GM18867 (cell line): ENCODE data around the gene ARL6IP4.
"Not testable (repeated sequence)": the region's sequence is repeated elsewhere in the genome, so short reads cannot be mapped to it uniquely, and the experiment has no call there.

Experiments used
- ATAC-seq: cut with Tn5 transposase; IDR thresholded peaks from one replicate; pipeline ENCODE4 v1.9.1; 2021; ENCODE audit warnings: mild to moderate bottlenecking, moderate library complexity; ENCODE audit not compliant: unreplicated experiment

Gene ARL6IP4

DNA sequence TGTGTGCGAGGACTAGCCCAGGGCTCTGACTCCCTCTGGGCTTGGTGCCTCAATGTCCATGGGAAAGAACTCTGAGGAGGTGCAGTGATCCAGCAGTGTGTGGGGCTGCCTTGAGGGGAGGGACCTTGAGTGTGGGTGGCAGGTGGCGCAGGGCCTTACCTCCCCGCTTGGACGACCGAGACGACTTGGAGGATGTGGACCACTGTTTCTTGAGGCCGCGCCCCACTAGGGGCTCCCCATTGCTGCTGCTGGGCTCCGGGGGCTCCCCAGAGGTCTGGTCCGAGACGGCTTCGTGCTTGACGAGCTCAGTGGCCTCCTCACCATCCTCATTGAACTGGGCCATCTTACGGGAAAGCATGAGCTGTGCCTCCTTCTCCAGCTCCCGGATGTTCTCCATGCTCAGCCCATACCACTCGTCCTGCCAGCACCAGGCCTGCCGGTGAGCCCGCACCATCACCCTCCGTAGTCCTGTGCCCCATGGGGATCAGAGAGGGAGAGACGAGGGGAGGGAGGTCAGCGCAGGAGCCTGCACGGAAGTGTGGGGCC is 24.7 kb downstream of the ARL6IP4 start:
- no peak for ATAC-seq

- no peak for ATAC-seq
These were observed 26.5 kb downstream of the ARL6IP4 start for GRCh38 chr12:123006977-123007376.

GRCh38 chr12:123010110-123010509 is 29.6 kb downstream of the ARL6IP4 start:
- ATAC-seq, result no peak

DNA sequence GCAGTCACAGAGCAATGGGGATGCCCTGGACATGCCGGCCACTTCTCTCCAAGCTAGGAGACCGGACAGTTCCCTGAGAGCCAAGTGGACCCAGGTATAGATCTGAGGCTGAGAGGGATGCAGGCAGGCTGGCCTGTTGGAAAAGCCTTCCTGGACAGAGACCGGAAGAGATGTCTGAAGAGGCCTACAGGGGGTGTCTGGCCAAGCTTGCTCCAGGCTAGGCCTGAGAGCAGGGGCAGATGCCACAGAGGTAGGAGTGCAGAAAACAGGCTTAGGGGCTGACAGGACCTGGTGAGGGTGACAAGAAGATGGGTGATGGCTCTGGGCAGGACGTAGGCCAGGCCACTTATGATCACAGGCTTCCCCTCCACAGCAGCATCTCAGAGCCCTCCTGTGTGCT is 30.2 kb downstream of the ARL6IP4 start:
- ATAC-seq, result no peak

DNA sequence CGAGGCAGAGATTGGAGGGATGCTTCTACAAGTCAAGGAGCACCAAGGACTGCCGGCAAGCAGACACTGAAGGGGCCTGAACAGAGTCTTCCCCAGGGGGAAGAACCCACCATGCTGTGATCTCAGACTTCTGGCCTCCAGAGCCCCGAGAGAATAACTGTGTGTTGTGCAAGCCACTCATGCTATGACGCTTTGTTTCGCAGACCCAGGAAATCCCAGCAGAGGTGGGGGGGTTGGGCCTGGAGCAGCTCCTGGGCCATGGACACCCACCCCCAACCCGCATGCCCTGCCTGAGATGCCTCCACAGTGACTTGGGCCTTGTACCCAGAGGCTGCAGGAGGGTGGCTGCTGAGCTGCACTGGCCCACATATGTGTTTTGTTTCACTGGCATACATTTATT is 31.2 kb downstream of the ARL6IP4 start:
- ATAC-seq, result no peak

GRCh38 chr12:123013185-123014095 is 33.0 kb downstream of the ARL6IP4 start:
- no peak for ATAC-seq

DNA sequence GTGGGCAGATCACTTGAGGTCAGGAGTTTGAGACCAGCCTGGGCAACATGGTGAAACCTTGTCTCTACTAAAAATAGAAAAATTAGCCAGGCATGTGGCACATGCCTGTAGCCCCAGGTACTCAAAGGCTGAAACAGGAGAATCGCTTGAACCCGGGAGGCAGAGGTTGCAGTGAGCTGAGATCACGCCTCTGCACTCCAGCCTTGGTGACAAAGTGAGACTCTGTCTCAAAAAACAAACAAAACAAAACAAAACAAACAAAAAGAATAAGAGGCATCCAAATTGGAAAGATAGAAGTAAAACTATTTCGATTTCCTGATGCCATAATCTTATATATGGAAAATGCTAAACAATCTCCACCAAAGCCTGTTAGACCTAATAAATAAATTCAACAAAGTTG is 34.0 kb downstream of the ARL6IP4 start:
- ATAC-seq, result not testable (repeated sequence)

- no peak for ATAC-seq
These were observed 37.3 kb downstream of the ARL6IP4 start for GRCh38 chr12:123017753-123018152.

DNA sequence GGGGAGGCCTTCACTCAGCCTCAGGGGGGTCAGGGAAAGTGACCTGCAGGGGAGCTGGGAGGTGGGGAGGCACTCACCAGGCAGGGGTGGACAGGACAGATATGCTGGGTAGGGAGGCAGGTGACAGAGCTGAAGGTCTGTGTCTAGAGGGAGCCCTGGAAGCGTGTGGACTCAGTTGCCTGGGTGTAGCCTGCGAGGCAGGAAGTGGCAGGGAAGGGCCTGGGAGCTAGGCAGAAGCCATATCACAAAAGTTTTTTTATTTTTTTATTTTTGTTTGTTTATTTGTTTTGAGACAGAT is 39.3 kb downstream of the ARL6IP4 start:
- no peak for ATAC-seq

DNA sequence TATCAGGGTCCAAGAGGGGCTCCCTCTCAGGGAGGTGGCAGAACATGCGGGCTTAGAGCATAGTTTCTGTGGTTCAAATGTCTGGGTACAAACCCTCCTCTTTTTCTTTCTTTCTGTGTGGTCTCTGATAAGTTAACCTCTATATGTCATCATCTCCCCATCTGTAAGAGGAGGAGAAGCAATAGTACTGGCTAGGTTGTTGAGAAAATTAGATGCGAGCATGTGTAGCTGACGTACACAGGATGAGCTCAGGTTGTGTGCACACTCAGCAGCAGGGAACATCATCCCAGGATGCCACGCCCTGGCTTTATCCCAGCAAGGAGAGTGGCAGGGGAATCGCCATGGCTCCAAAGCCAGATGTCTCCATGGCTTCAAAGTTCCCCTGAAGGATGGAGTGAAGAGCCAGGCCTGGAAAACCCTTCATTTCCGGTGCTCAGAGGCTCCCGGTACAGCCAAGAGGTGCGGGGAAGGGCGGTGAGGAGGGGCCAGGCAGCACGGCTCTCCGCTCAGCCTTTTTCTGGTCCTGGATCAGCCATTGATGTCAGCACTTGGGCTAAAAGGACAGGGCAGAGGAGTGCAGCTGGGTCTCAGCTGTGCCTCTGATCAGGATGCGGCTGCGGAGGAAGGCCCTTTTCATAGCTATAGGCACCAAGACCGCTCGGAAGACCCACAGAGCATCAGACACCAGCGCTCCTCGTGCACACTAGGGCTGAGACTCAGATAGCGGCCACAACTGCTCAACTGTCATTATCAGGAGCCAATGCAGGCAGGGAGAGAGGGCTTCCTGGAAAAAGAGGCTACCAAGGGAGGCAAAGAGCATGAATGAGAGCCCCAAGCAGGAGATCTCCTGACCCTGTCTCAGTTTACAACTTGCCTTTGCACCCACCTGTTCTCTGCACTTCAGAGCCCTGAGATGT is 41.5 kb downstream of the ARL6IP4 start:
- ATAC-seq, result no peak

DNA sequence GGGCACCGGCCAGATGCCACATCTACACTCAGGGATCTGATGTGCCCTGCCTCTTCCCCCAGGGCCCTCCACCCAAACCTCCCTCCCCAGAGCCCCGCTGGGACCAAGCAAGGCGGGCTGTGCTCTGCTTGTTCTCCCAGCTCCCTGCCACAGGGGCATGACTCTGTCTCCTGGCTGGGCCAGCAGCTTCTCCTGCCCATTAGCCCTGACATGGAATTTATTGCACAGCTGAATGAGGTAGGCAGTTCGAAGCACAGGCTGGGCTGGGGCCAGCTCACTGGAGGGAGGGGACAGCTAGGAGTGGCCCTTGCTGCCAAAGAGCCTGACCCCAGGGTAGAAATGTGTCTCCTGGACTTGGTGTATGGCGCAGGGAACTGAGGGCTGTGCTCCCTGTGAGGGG is 42.4 kb downstream of the ARL6IP4 start:
- no peak for ATAC-seq

GRCh38 chr12:123024819-123025391 is 44.4 kb downstream of the ARL6IP4 start:
- no peak for ATAC-seq

GRCh38 chr12:123026094-123026853 is 45.8 kb downstream of the ARL6IP4 start:
- no peak for ATAC-seq

- ATAC-seq, result no peak
These were observed 47.4 kb downstream of the ARL6IP4 start for GRCh38 chr12:123027726-123028445.

GRCh38 chr12:123028475-123028874 is 48.0 kb downstream of the ARL6IP4 start:
- no peak for ATAC-seq

DNA sequence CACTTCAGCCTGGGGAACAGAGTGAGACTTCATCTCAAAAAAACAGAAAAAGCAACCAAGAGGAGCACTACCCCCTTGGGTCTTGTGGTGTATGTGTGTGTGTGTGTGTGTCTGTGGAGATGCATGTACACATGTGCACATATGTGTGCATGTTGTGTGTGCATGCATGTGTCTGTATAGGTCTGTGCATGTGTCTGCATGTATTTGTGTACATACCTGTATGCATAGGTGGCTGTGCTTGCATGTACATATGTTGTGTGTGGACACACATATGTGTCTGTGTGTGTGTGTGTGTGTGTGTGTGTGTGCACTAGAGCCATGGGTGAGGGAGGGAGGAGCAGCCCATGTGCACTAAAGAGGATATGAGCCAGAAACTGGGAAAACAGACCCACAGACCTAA is 49.1 kb downstream of the ARL6IP4 start:
- no peak for ATAC-seq

GRCh38 chr12:123030686-123031085 is 50.2 kb downstream of the ARL6IP4 start:
- ATAC-seq, result no peak

DNA sequence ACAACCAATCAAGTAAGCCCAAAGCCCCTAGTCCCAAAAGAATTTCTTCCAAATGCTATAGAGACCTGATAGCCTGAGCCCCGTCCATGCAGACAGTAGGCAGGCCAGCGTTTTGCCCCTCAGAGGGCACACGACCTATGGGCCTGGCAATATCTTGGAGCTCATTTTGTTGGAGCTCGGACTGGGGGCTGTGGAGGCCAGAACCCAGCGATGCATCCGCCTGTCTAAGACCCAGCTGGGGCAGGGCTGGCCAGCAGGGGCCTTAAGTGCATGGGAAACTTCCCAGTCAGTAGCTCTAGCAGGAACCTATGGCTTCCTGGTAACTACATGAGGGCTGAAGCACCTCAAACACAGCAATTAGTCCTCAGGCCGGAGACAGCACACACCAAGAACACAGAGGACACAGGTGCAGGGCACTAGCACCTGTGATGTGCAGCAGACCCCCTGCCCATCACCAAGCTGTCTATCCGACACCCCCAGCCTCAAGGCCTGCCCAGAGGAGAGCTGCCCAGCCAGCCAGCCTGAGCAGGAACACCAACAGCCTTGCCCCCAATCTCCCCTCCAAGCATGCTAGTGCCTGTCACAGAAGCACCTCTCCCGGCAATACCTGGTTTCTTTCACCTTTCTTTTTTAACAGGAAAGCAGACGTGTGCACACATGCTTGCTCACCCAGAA is 50.8 kb downstream of the ARL6IP4 start:
- ATAC-seq, result no peak
